GM10266 (cell line): ENCODE results near the gene IGSF9.

ENCODE experiments used
- DNase-seq: peaks from one replicate; pipeline ENCODE4 v3.0.0; 2012; ENCODE audit errors: extremely low spot score
- CTCF ChIP-seq: IDR thresholded peaks from 2 replicates; pipeline ENCODE4 v1.5.1; 2012; ENCODE audit warnings: mild to moderate bottlenecking, low read depth; ENCODE audit not compliant: control insufficient read depth, insufficient read depth; ENCODE audit errors: missing control alignments

IGSF9 gene

GRCh38 chr1:159932296-159933285 lies 12.8 kb downstream of the IGSF9 start:
- no peak for TF ChIP-seq CTCF
- DNase-seq: no peak

DNA sequence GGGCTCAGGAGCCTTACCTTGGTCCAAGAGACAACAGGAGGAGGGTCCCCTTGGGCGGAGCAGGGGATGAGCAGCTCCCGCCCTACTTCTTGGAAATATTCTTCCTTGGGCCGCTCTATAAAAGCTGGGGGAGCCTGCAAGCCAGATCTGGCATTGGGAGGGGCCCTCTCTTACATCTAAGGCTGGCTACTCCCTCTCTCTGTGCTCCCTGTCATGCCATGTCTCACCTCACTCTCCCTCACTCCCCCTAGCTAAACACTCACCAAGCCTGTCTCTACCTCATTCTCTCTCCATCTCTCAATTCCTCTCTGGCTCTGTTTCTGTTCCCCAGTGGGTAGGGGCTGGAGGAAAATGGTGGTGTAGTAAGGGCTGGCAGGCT lies 13.6 kb downstream of the IGSF9 start:
- TF ChIP-seq CTCF: no peak
- DNase-seq: no peak

- DNase-seq: no peak
- no peak for TF ChIP-seq CTCF
Observed at GRCh38 chr1:159931101-159931794, 14.2 kb downstream of the IGSF9 start.

DNA sequence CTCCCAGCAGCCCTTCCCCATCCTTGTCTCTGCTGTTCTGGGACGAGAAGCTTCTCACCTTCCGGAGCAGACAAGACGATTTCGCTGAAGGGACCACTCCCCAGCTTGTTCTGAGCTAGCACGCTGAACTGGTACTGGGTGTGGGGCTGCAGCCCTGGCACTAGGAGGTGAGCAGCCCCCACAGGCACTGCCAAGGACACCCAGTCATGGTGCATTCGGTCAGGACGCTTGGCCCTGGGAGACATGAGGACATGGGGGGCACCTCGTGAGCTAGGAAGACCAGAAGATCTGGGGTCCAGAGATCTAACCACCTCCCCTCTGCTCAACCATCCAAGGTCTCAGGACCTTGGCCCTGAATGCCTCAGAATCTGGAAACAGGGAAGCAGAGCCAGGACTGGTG lies 14.8 kb downstream of the IGSF9 start:
- DNase-seq: no peak
- TF ChIP-seq CTCF: no peak

DNA sequence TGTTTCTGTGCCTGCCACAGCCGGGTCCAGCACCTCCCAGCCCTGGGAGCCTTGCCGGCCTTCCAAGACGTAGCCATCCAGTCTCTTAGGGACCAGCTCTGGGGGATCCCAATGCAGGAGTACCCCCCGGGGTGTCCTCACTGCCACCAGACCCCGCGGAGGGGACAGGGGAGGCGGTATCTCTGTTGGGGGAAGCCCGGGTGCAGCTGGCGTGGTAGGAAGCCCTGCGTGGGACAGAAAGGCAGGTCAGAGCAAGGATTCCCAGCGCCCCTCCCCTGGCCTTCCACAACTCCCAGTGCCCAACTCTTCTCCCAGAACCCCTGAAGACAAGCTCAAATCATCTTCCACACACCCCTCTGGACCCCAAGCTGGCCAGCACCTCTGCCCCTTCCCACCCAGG lies 15.2 kb downstream of the IGSF9 start:
- no peak for TF ChIP-seq CTCF
- DNase-seq: no peak

GRCh38 chr1:159929155-159930051 lies 16.0 kb downstream of the IGSF9 start:
- DNase-seq: no peak
- TF ChIP-seq CTCF: no peak
